ENCODE data around the gene REG1A.

Gene REG1A

GRCh38 chr2:79128406-79128805, 8.1 kb downstream of the REG1A start:
- DNase-seq = no peak

GRCh38 chr2:79129260-79129659, 9.0 kb downstream of the REG1A start:
- no peak for DNase-seq

- DNase-seq = no peak
These were observed 9.5 kb downstream of the REG1A start for GRCh38 chr2:79129804-79130203.

GRCh38 chr2:79131687-79132086, 11.4 kb downstream of the REG1A start:
- DNase-seq = no peak

- no peak for DNase-seq
These were observed 18.1 kb downstream of the REG1A start for GRCh38 chr2:79138385-79138784.

GRCh38 chr2:79139423-79139822, 19.1 kb downstream of the REG1A start:
- DNase-seq = no peak

GRCh38 chr2:79155826-79156476, 35.7 kb downstream of the REG1A start:
- DNase-seq = no peak

GRCh38 chr2:79159030-79159429, 38.7 kb downstream of the REG1A start:
- DNase-seq = no peak

GRCh38 chr2:79159653-79160052, 39.4 kb downstream of the REG1A start, which contains the start of gene REG3A:
REG3A (minus strand) TSS chr2:79159753; CDS start chr2:79159405, 348 bp downstream.
- no peak for DNase-seq

- DNase-seq = no peak
These were observed 41.8 kb downstream of the REG1A start for GRCh38 chr2:79162132-79162531.

- DNase-seq = no peak
These were observed 42.5 kb downstream of the REG1A start for GRCh38 chr2:79162801-79163200.

GRCh38 chr2:79171348-79171958, 51.2 kb downstream of the REG1A start:
- no peak for DNase-seq
